HepG2 (cell line): ENCODE measurements around the gene ESYT1. TPM values are rescaled to one million over a fixed set of nuclear protein-coding genes. Genes with fewer than 3 reads are reported as not detected.

Source experiments
- GLI4 ChIP-seq: sonication (generic); formaldehyde crosslinking; IDR thresholded peaks from 2 replicates; pipeline ENCODE4 v1.5.1; 2020; ENCODE audit warnings: missing genetic modification reagents, mild to moderate bottlenecking, moderate library complexity, borderline replicate concordance
- PHF20 ChIP-seq: sonication (generic); formaldehyde crosslinking; IDR thresholded peaks from 2 replicates; pipeline ENCODE4 v1.5.0; 2020; ENCODE audit warnings: mild to moderate bottlenecking, missing genetic modification reagents
- PREB ChIP-seq: sonication (generic); formaldehyde crosslinking; IDR thresholded peaks from 2 replicates; pipeline ENCODE4 v1.4.0; 2020; ENCODE audit warnings: missing genetic modification reagents
- PRMT3 ChIP-seq: sonication (generic); formaldehyde crosslinking; IDR thresholded peaks from 2 replicates; pipeline ENCODE4 v1.8.1; 2022; ENCODE audit warnings: low read depth, mild to moderate bottlenecking, moderate library complexity, missing genetic modification reagents, borderline replicate concordance
- PRPF4 ChIP-seq: fragments of 200-400 bp; formaldehyde crosslinking; IDR thresholded peaks from 2 replicates; pipeline ENCODE4 v1.6.1; 2016; ENCODE audit warnings: low read length, low read depth; ENCODE audit not compliant: poor library complexity, severe bottlenecking
- REST ChIP-seq, 2 experiments: IDR thresholded peaks; 2 replicates each; pipeline ENCODE4 v1.6.1; 2011 to 2012; ENCODE audit warnings: low read length in 2 of 2, borderline replicate concordance in 1 of 2, low read depth in 1 of 2, mild to moderate bottlenecking in 1 of 2, moderate library complexity in 1 of 2
- ZNF180 ChIP-seq: sonication (generic); formaldehyde crosslinking; IDR thresholded peaks from 2 replicates; pipeline ENCODE4 v1.4.0; 2020; ENCODE audit warnings: low read depth, missing genetic modification reagents, borderline replicate concordance
- ZNF562 ChIP-seq: sonication (generic); formaldehyde crosslinking; IDR thresholded peaks from 2 replicates; pipeline ENCODE4 v1.8.0; 2022; ENCODE audit warnings: missing genetic modification reagents, borderline replicate concordance
- ZSCAN29 ChIP-seq: sonication (generic); formaldehyde crosslinking; conservative IDR thresholded peaks from 2 replicates; pipeline ENCODE4 v1.4.0; 2020; ENCODE audit warnings: mild to moderate bottlenecking, missing genetic modification reagents
- polyA plus RNA-seq, 8 experiments: library from polyadenylated mRNA; depleted of rRNA in 3 of 8; stranded (reverse) in 7 of 8; unstranded in 1 of 8; fragments of >200 nt; fragmentation: Illumina TruSeq in 4 of 8; extraction: Trizol in 4 of 8; gene quantifications; 2 replicates each; pipeline versions ENCODE4 v1.2.1 to v1.2.3, GENCODE V29; 2011 to 2016; ENCODE audit warnings: low read depth in 4 of 8, missing spikeins in 1 of 8, mixed read lengths in 1 of 8; ENCODE audit not compliant: insufficient read depth in 1 of 8
- total RNA-seq, 5 experiments: library from RNA; depleted of rRNA; stranded (reverse); fragments of >200 nt; fragmentation: Illumina TruSeq; extraction: Trizol; gene quantifications; 2 replicates each; pipeline ENCODE4 v1.2.3, GENCODE V29; 2016; ENCODE audit warnings: low read depth in 1 of 5
- TF ChIP-seq, protein P1 (sequence below): sonication (generic); formaldehyde crosslinking; IDR thresholded peaks from 2 replicates; pipeline ENCODE4 v1.4.0; 2020; ENCODE audit warnings: missing genetic modification reagents
- TF ChIP-seq, protein P2 (sequence below): sonication (generic); formaldehyde crosslinking; IDR thresholded peaks from 2 replicates; pipeline ENCODE4 v1.8.1; 2023; ENCODE audit warnings: mild to moderate bottlenecking, missing genetic modification reagents
- TF ChIP-seq, protein P3 (sequence below): sonication (generic); formaldehyde crosslinking; IDR thresholded peaks from 2 replicates; pipeline ENCODE4 v1.5.0; 2020; ENCODE audit warnings: mild to moderate bottlenecking, missing genetic modification reagents, moderate library complexity

Gene ESYT1
- total and polyA plus RNA-seq, 2 of the 13 experiments (the other 11 are each of a cell fraction or from before 2014, with no cell fraction given): 66.9 to 71.0 TPM

DNA sequence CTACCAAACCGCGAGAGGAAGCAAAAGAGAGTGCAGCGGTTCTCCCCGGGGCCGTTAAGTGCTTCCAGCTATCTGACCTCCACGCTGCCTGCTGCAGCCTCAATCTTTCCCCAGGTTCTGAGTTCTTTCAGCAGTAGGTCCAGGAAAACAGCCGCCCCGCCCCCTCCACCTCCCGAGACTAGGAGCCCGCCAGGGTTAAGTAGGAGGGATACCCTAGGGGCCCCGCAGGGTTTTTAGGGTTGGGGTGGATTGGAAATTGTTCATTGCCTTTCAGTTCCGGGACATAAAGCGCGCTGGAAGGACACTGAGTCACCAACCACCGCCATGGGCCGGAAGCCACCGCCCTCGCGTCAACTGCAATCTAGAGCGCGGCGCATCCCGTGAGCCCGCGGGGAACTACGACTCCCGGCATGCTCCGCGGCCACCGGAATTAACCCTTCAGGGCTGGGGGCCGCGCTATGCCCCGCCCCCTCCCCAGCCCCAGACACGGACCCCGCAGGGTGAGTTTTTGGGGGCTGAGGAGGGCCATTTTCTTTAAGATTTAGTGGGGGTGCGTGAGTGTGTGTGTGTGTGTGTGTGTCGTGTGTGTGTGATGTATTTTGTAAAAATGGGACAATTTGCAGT lies 24.2 kb downstream of the ESYT1 start, which contains the start of gene MYL6B (continued):
- TF ChIP-seq, protein P1, sequence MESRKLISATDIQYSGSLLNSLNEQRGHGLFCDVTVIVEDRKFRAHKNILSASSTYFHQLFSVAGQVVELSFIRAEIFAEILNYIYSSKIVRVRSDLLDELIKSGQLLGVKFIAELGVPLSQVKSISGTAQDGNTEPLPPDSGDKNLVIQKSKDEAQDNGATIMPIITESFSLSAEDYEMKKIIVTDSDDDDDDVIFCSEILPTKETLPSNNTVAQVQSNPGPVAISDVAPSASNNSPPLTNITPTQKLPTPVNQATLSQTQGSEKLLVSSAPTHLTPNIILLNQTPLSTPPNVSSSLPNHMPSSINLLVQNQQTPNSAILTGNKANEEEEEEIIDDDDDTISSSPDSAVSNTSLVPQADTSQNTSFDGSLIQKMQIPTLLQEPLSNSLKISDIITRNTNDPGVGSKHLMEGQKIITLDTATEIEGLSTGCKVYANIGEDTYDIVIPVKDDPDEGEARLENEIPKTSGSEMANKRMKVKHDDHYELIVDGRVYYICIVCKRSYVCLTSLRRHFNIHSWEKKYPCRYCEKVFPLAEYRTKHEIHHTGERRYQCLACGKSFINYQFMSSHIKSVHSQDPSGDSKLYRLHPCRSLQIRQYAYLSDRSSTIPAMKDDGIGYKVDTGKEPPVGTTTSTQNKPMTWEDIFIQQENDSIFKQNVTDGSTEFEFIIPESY: no peak
- TF ChIP-seq ZSCAN29 (CRISPR knock-in tag) (no peak), REST (IDR thresholded peaks at IDR 0.05; ENCODE audit: borderline replicate concordance in 1 of 2, low read depth in 1 of 2, low read length in 2 of 2) (no peak; a peak in 1 of 4 replicates), PRMT3 (CRISPR knock-in tag) (no peak), PRPF4 (no peak), GLI4 (CRISPR knock-in tag) (no peak), ZNF180 (CRISPR knock-in tag) (no peak), PREB (CRISPR knock-in tag) (no peak), ZNF562 (CRISPR knock-in tag) (no peak), PHF20 (peak; percentile 77)
- TF ChIP-seq, protein P2, sequence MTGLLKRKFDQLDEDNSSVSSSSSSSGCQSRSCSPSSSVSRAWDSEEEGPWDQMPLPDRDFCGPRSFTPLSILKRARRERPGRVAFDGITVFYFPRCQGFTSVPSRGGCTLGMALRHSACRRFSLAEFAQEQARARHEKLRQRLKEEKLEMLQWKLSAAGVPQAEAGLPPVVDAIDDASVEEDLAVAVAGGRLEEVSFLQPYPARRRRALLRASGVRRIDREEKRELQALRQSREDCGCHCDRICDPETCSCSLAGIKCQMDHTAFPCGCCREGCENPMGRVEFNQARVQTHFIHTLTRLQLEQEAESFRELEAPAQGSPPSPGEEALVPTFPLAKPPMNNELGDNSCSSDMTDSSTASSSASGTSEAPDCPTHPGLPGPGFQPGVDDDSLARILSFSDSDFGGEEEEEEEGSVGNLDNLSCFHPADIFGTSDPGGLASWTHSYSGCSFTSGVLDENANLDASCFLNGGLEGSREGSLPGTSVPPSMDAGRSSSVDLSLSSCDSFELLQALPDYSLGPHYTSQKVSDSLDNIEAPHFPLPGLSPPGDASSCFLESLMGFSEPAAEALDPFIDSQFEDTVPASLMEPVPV (CRISPR knock-in tag): no peak
- TF ChIP-seq, protein P3, sequence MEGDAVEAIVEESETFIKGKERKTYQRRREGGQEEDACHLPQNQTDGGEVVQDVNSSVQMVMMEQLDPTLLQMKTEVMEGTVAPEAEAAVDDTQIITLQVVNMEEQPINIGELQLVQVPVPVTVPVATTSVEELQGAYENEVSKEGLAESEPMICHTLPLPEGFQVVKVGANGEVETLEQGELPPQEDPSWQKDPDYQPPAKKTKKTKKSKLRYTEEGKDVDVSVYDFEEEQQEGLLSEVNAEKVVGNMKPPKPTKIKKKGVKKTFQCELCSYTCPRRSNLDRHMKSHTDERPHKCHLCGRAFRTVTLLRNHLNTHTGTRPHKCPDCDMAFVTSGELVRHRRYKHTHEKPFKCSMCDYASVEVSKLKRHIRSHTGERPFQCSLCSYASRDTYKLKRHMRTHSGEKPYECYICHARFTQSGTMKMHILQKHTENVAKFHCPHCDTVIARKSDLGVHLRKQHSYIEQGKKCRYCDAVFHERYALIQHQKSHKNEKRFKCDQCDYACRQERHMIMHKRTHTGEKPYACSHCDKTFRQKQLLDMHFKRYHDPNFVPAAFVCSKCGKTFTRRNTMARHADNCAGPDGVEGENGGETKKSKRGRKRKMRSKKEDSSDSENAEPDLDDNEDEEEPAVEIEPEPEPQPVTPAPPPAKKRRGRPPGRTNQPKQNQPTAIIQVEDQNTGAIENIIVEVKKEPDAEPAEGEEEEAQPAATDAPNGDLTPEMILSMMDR: peak; percentile 25; the same call in 1 of the 2 replicates
